Osteocyte (in vitro differentiated cells): Measurements from ENCODE around the gene AP2A2. TPM values are rescaled to one million over a fixed set of nuclear protein-coding genes. Genes with fewer than 3 reads are reported as not detected.

Experiments
- DNase-seq: peaks from one replicate; pipeline ENCODE4 v3.0.0; 2021; ENCODE audit warnings: mixed read lengths; ENCODE audit not compliant: unreplicated experiment; ENCODE audit errors: extremely low spot score
- H3K27ac Mint-ChIP-seq: one replicate; pipeline ENCODE4 v1.8.0; 2021; ENCODE audit warnings: mild to moderate bottlenecking, mixed read lengths; ENCODE audit not compliant: unreplicated experiment
- H3K27me3 Mint-ChIP-seq: one replicate; pipeline ENCODE4 v1.8.0; 2021; ENCODE audit warnings: mixed read lengths; ENCODE audit not compliant: unreplicated experiment
- H3K36me3 Mint-ChIP-seq: one replicate; pipeline ENCODE4 v1.8.0; 2021; ENCODE audit warnings: mixed read lengths; ENCODE audit not compliant: unreplicated experiment
- H3K4me1 Mint-ChIP-seq: one replicate; pipeline ENCODE4 v1.8.0; 2021; ENCODE audit warnings: mixed read lengths; ENCODE audit not compliant: unreplicated experiment
- H3K4me3 Mint-ChIP-seq: one replicate; pipeline ENCODE4 v1.8.0; 2021; ENCODE audit warnings: mild to moderate bottlenecking, moderate library complexity, mixed read lengths; ENCODE audit not compliant: unreplicated experiment
- H3K9me3 Mint-ChIP-seq: one replicate; pipeline ENCODE4 v1.8.0; 2021; ENCODE audit warnings: mixed read lengths; ENCODE audit not compliant: unreplicated experiment
- CTCF ChIP-seq: fragments of 200-600 bp; sonication (generic); IDR thresholded peaks from 2 replicates; pipeline ENCODE4 v1.5.0; 2021; ENCODE audit warnings: antibody characterized with exemption, mild to moderate bottlenecking, moderate library complexity
- total RNA-seq: library from RNA; stranded (reverse); gene quantifications from 2 replicates; pipeline ENCODE4 v1.2.1, GENCODE V29; 2021

Gene AP2A2
- total RNA-seq, 1 donor from 2014 or later, result 102 TPM

GRCh38 chr11:1029654-1030053 lies 104.0 kb downstream of the AP2A2 start:
- Mint-ChIP-seq H3K9me3 (no peaks in the 10 kb centered on the region), H3K36me3 (no peaks in the 10 kb centered on the region), H3K27ac (no peak overlapping the region), H3K4me3 (no peak overlapping the region), H3K4me1 (no peaks in the 10 kb centered on the region), H3K27me3 (no peaks in the 10 kb centered on the region)
- no peak for TF ChIP-seq CTCF
- DNase-seq, result no peak

GRCh38 chr11:1030086-1030485 lies 104.4 kb downstream of the AP2A2 start:
- Mint-ChIP-seq H3K27ac (no peak overlapping the region), H3K9me3 (no peaks in the 10 kb centered on the region), H3K4me3 (no peak overlapping the region), H3K36me3 (no peaks in the 10 kb centered on the region), H3K4me1 (no peaks in the 10 kb centered on the region), H3K27me3 (no peaks in the 10 kb centered on the region)
- no peak for DNase-seq
- TF ChIP-seq CTCF, result no peak

- Mint-ChIP-seq H3K27ac (no peak overlapping the region), H3K4me1 (no peaks in the 10 kb centered on the region), H3K4me3 (no peak overlapping the region), H3K27me3 (no peaks in the 10 kb centered on the region), H3K9me3 (no peaks in the 10 kb centered on the region), H3K36me3 (no peaks in the 10 kb centered on the region)
- DNase-seq, result no peak
- TF ChIP-seq CTCF, result no peak
These were observed 104.9 kb downstream of the AP2A2 start for GRCh38 chr11:1030556-1030955.

GRCh38 chr11:1031121-1031899 lies 105.6 kb downstream of the AP2A2 start:
- Mint-ChIP-seq H3K27ac (no peak overlapping the region), H3K27me3 (no peaks in the 10 kb centered on the region)
- no peak for TF ChIP-seq CTCF

GRCh38 chr11:1032310-1032891 lies 106.7 kb downstream of the AP2A2 start:
- H3K36me3 Mint-ChIP-seq, result no peaks in the 10 kb centered on the region
- no peaks in the 10 kb centered on the region for H3K27me3 Mint-ChIP-seq
- H3K27ac Mint-ChIP-seq, result no peak overlapping the region
- no peaks in the 10 kb centered on the region for H3K9me3 Mint-ChIP-seq
- no peaks in the 10 kb centered on the region for H3K4me1 Mint-ChIP-seq
- H3K4me3 Mint-ChIP-seq, result no peak overlapping the region
- TF ChIP-seq CTCF, result no peak
- DNase-seq, result no peak

More at GRCh38 chr11:1031121-1031899, 105.6 kb downstream of the AP2A2 start:
- no peaks in the 10 kb centered on the region for H3K9me3 Mint-ChIP-seq
- H3K4me3 Mint-ChIP-seq, result no peak overlapping the region
- no peaks in the 10 kb centered on the region for H3K4me1 Mint-ChIP-seq
- DNase-seq, result no peak
- no peaks in the 10 kb centered on the region for H3K36me3 Mint-ChIP-seq
